Neural progenitor cell (in vitro differentiated cells): ENCODE data around the gene SLC22A5. TPM values are rescaled to one million over a fixed set of nuclear protein-coding genes. Genes with fewer than 3 reads are reported as not detected.

Experiments used
- DNase-seq: peaks from one replicate; pipeline ENCODE4 v3.0.0-alpha.2; 2016; ENCODE audit warnings: low spot score
- H2AFZ ChIP-seq: fragments of 200-600 bp; sonication (generic); replicated peaks from 2 replicates; pipeline ENCODE4 v1.6.1; 2016; ENCODE audit warnings: antibody characterized with exemption
- H3F3A ChIP-seq: fragments of 200-600 bp; sonication (generic); 2 replicates; pipeline ENCODE4 v1.6.1; 2016; ENCODE audit warnings: antibody characterized with exemption, low read depth
- H3K27ac ChIP-seq: fragments of 200-600 bp; sonication (generic); 2 replicates; pipeline ENCODE4 v1.5.1; 2016; ENCODE audit warnings: mild to moderate bottlenecking
- H3K27me3 ChIP-seq: fragments of 200-600 bp; sonication (generic); 2 replicates; pipeline ENCODE4 v1.6.1; 2016; ENCODE audit warnings: mild to moderate bottlenecking, moderate library complexity
- H3K36me3 ChIP-seq: fragments of 200-600 bp; sonication (generic); 2 replicates; pipeline ENCODE4 v1.5.1; 2016
- H3K4me1 ChIP-seq: fragments of 200-600 bp; sonication (generic); 2 replicates; pipeline ENCODE4 v1.6.1; 2016; ENCODE audit warnings: mixed run types
- H3K4me2 ChIP-seq: fragments of 200-600 bp; sonication (generic); 2 replicates; pipeline ENCODE4 v1.6.1; 2016
- H3K4me3 ChIP-seq: fragments of 200-600 bp; sonication (generic); 2 replicates; pipeline ENCODE4 v1.5.1; 2016
- H3K79me2 ChIP-seq: fragments of 200-600 bp; sonication (generic); 2 replicates; pipeline ENCODE4 v1.6.1; 2016; ENCODE audit warnings: low read depth
- H3K9ac ChIP-seq: fragments of 200-600 bp; sonication (generic); 2 replicates; pipeline ENCODE4 v1.6.1; 2016
- H3K9me3 ChIP-seq: fragments of 200-600 bp; sonication (generic); 2 replicates; pipeline ENCODE4 v1.5.1; 2016; ENCODE audit warnings: low read depth
- H4K20me1 ChIP-seq: fragments of 200-600 bp; sonication (generic); 2 replicates; pipeline ENCODE4 v1.6.1; 2016; ENCODE audit warnings: low read depth
- H3K27ac Mint-ChIP-seq: 3 replicates; pipeline ENCODE4 v1.8.0; 2021; ENCODE audit warnings: mixed read lengths
- H3K27me3 Mint-ChIP-seq: 2 replicates; pipeline ENCODE4 v1.8.0; 2022; ENCODE audit warnings: low read depth, mild to moderate bottlenecking, inconsistent platforms, moderate library complexity, mixed read lengths; ENCODE audit not compliant: insufficient read depth
- H3K36me3 Mint-ChIP-seq: 3 replicates; pipeline ENCODE4 v1.8.0; 2021; ENCODE audit warnings: mixed read lengths
- H3K4me1 Mint-ChIP-seq: 3 replicates; pipeline ENCODE4 v1.8.0; 2021; ENCODE audit warnings: mixed read lengths
- H3K4me3 Mint-ChIP-seq: 3 replicates; pipeline ENCODE4 v1.8.0; 2021; ENCODE audit warnings: mild to moderate bottlenecking, moderate library complexity, mixed read lengths
- H3K9me3 Mint-ChIP-seq: 3 replicates; pipeline ENCODE4 v1.8.0; 2020; ENCODE audit warnings: mixed read lengths
- CTCF ChIP-seq: fragments of 200-600 bp; sonication (generic); IDR thresholded peaks from 2 replicates; pipeline ENCODE4 v1.5.1; 2017; ENCODE audit warnings: antibody characterized with exemption, mild to moderate bottlenecking
- EZH2 ChIP-seq: fragments of 200-600 bp; sonication (generic); IDR thresholded peaks from 2 replicates; pipeline ENCODE4 v1.6.1; 2017; ENCODE audit warnings: antibody characterized with exemption, mild to moderate bottlenecking, moderate library complexity
- EZH2phosphoT487 ChIP-seq: fragments of 200-600 bp; sonication (generic); IDR thresholded peaks from 2 replicates; pipeline ENCODE4 v1.6.1; 2017; ENCODE audit warnings: antibody characterized with exemption
- total RNA-seq: library from RNA; depleted of rRNA; stranded (reverse); fragments of >200 nt; gene quantifications from 2 replicates; pipeline ENCODE4 v1.2.3, GENCODE V29; 2015; ENCODE audit warnings: low replicate concordance

SLC22A5 gene
- total RNA-seq, 1 donor from 2014 or later: 3.1 TPM

- Mint-ChIP-seq H3K9me3 (no peaks in the 10 kb centered on the region), H3K27me3 (peaks cover 5% of the 10 kb centered on the region), H3K27ac (no peak overlapping the region), H3K36me3 (no peaks in the 10 kb centered on the region), H3K4me3 (no peak overlapping the region), H3K4me1 (peaks cover 4% of the 10 kb centered on the region)
- no peaks in the 10 kb centered on the region for H3K79me2 ChIP-seq
- H3K36me3 ChIP-seq: no peaks in the 10 kb centered on the region
- peaks cover 4% of the 10 kb centered on the region for H3K4me1 ChIP-seq
- no peak overlapping the region for H3K4me2 ChIP-seq
- no peak overlapping the region for H3K4me3 ChIP-seq
- DNase-seq: no peak
- H2AFZ ChIP-seq: no peak overlapping the region
- no peaks in the 10 kb centered on the region for H4K20me1 ChIP-seq
- no peak overlapping the region for H3K27ac ChIP-seq
- H3K9ac ChIP-seq: no peak overlapping the region
- peaks cover 9% of the 10 kb centered on the region for H3K27me3 ChIP-seq
- TF ChIP-seq CTCF: no peak
- no peak for TF ChIP-seq EZH2phosphoT487
- no peak for TF ChIP-seq EZH2
- peaks cover 19% of the 10 kb centered on the region for H3F3A ChIP-seq
- H3K9me3 ChIP-seq: no peaks in the 10 kb centered on the region
Observed at GRCh38 chr5:132408965-132409364, 39.5 kb downstream of the SLC22A5 start.

GRCh38 chr5:132410451-132411303 lies 41.2 kb downstream of the SLC22A5 start:
- no peaks in the 10 kb centered on the region for H3K9me3 ChIP-seq
- no peaks in the 10 kb centered on the region for H3K79me2 ChIP-seq
- H2AFZ ChIP-seq: peak overlapping the region; percentile 96
- H3K36me3 Mint-ChIP-seq: no peaks in the 10 kb centered on the region
- peaks cover 5% of the 10 kb centered on the region for H3K27me3 Mint-ChIP-seq
- H3K27ac ChIP-seq: peak overlapping the region; percentile 75
- no peaks in the 10 kb centered on the region for H3K36me3 ChIP-seq
- H3F3A ChIP-seq: peaks cover 19% of the 10 kb centered on the region
- H3K27me3 ChIP-seq: peaks cover 9% of the 10 kb centered on the region
- peak; percentile 94 for DNase-seq
- peaks cover 4% of the 10 kb centered on the region for H3K4me1 Mint-ChIP-seq
- peak overlapping the region; percentile 72 for H3K4me3 ChIP-seq
- no peak overlapping the region for H3K27ac Mint-ChIP-seq
- TF ChIP-seq EZH2 (peak; percentile 63), EZH2phosphoT487 (no peak), CTCF (peak; percentile 76)
- no peak overlapping the region for H3K9ac ChIP-seq
- no peaks in the 10 kb centered on the region for H3K9me3 Mint-ChIP-seq
- H3K4me1 ChIP-seq: peaks cover 4% of the 10 kb centered on the region
- no peaks in the 10 kb centered on the region for H4K20me1 ChIP-seq
- H3K4me3 Mint-ChIP-seq: peak overlapping the region; percentile 83
- peak overlapping the region; percentile 91 for H3K4me2 ChIP-seq

GRCh38 chr5:132411304-132412013 lies 41.9 kb downstream of the SLC22A5 start:
- Histone ChIP-seq H4K20me1 (no peaks in the 10 kb centered on the region), H2AFZ (peak overlapping the region; percentile 96), H3K27ac (no peak overlapping the region), H3K9ac (no peak overlapping the region), H3K27me3 (peaks cover 9% of the 10 kb centered on the region), H3K79me2 (no peaks in the 10 kb centered on the region), H3K9me3 (no peaks in the 10 kb centered on the region), H3K36me3 (no peaks in the 10 kb centered on the region), H3K4me2 (peak overlapping the region; percentile 91), H3F3A (peaks cover 19% of the 10 kb centered on the region), H3K4me1 (peaks cover 4% of the 10 kb centered on the region), H3K4me3 (peak overlapping the region; percentile 72)
- Mint-ChIP-seq H3K36me3 (no peaks in the 10 kb centered on the region), H3K27me3 (peaks cover 5% of the 10 kb centered on the region), H3K9me3 (no peaks in the 10 kb centered on the region), H3K4me3 (peak overlapping the region; percentile 79), H3K4me1 (peaks cover 4% of the 10 kb centered on the region), H3K27ac (peak overlapping the region; percentile 85)
- TF ChIP-seq EZH2phosphoT487 (no peak), EZH2 (no peak), CTCF (no peak)
- no peak for DNase-seq
